GM06990 (cell line): Measurements from ENCODE around the gene FLRT1.

Experiments
- DNase-seq: peaks from one replicate; pipeline ENCODE4 v3.0.0-alpha.2; 2011; ENCODE audit not compliant: insufficient read length; ENCODE audit errors: extremely low read depth
- H3K27me3 ChIP-seq: replicated peaks from 2 replicates; pipeline ENCODE4 v1.6.0; 2011; ENCODE audit warnings: low read length; ENCODE audit not compliant: control insufficient read depth, insufficient read depth
- H3K36me3 ChIP-seq: 2 replicates; pipeline ENCODE4 v1.5.1; 2011; ENCODE audit warnings: low read length; ENCODE audit not compliant: control insufficient read depth, insufficient read depth
- H3K4me3 ChIP-seq: replicated peaks from 2 replicates; pipeline ENCODE4 v1.5.1; 2011; ENCODE audit warnings: low read depth, mild to moderate bottlenecking, control low read depth, low read length
- CTCF ChIP-seq: IDR thresholded peaks from 2 replicates; pipeline ENCODE4 v1.5.1; 2011; ENCODE audit warnings: low read length, control low read depth, mild to moderate bottlenecking, inconsistent platforms; ENCODE audit not compliant: insufficient read depth, poor library complexity, severe bottlenecking

The FLRT1 gene

DNA sequence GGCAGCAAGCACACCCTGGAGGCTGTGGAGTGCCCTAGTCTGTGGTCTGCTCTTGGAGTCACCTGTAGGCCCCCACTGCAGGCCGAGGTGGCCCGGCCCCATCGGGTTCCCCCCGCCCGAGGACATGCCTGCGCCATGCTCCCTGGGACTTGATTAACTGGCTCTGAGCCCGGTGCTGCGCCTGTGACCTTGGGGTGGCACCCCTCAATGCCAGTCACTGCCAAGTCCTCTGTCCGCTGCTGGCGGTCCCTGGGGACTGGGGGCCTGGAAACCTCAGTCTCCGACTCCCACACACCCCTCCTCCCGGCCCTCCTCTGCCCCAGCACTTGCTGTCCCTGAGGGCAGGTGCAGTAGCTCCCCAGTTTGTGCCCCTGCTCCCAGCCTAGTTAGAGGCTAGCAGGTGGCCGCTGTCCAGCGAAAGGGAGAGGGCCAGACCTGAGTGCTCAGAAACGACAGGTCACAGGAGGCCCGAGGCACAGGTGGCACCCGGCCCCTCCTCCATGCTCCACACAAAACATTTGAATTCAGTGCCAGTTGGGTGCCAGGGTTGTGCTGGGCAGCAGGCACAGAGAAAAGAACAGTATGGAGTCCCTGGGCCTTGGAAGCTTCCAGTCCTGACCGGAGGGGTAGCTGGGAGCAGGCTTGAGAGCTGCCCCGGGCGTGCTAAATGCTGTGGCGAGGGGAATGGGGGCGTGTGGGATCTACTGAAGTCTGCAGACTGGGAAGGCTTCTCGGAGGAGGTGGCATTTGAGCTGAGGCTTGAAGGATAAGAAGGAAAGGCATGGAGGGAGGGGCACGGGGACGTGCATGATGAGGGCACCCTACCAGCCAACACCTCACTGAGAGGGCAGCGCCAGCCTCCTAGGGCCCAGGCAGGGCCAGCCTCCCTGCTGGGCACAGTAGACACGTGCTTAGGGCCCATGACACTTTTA, 16.4 kb upstream of the FLRT1 start:
- H3K27me3 ChIP-seq = no peaks in the 10 kb centered on the region; the same call in 1 of the 2 replicates
- TF ChIP-seq CTCF = no peak

DNA sequence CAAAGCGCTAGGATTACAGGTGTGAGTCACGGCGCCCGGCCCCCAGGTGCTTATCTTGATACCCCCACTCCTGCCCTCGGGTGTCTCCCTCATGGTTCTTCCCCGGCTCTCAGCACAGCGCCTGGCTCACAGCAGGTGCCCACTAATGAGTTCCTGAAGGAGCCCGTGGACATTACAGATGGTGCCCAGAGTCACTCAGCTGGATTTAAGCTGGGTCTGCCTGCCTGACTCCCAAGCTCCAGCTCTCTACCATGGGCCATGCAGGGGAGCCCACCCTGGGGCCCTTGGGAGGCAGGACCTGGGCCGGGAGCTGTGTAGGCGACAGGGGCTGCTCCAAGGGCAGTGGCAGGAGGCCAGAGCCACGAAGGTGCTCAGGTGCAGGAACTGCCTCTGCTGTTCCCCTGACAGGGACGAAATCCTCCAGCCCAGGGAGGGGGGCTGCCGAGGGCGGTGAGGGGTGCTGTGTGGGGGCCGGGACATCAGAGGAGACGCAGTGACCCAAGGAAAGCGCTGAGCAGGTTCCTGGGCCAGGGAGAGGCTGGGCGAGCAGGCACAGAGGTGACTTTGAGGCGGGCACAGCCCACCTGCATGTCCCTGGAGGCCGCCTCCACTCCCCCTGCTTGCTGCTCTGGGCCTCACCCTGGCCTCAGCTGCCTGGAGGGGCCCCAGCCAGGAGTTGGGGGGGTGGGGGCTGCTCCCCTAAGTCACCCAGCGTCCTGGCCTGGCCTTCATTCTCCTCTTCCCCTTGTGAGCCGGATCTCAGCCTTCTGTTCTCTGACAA, 14.6 kb upstream of the FLRT1 start:
- Histone ChIP-seq H3K27me3 (no peaks in the 10 kb centered on the region; the same call in 1 of the 2 replicates), H3K4me3 (no peak overlapping the region), H3K36me3 (no peaks in the 10 kb centered on the region)
- TF ChIP-seq CTCF = no peak
- no peak for DNase-seq

More for the DNA sequence above, 16.4 kb upstream of the FLRT1 start:
- no peak for DNase-seq
- Histone ChIP-seq H3K4me3 (no peak overlapping the region), H3K36me3 (no peaks in the 10 kb centered on the region)

- Histone ChIP-seq H3K27me3 (no peaks in the 10 kb centered on the region), H3K4me3 (no peak overlapping the region), H3K36me3 (no peaks in the 10 kb centered on the region)
- peak; percentile 45 for DNase-seq
- TF ChIP-seq CTCF = no peak
Observed at GRCh38 chr11:64021757-64022093, 14.0 kb upstream of the FLRT1 start.

DNA sequence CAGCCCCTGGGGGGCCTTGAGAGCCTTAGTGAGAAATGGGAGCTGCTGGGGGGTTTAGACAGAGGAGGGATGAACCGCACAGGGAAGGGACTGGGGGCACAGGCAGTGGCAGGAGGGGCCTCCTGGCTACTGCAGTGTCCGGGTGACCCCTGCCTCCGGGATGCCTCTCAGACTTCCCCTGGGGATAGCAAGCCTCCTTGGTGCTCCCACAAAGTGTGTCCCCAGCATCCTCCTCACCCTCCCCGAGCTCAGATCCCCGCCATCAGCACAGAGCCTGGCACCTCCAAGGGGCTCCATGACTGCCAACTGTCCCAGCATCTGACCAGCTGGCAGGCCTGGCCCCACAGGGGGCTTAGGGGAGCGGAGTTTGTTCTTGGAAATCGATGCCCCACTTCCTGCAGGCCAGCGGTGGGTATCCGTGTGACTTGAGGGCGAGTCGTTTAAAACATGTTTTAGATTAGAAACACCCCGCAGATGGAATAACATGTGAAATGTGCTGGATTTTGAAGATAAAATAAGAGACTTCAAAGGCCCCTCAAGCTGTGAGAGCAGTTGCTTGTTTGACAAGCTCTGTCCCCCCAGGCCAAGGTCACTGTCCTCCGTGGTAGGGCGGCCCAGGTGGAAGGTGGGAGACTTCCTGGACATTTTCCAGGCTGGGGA, 13.5 kb upstream of the FLRT1 start:
- H3K27me3 ChIP-seq = no peaks in the 10 kb centered on the region
- no peak for DNase-seq
- H3K4me3 ChIP-seq = no peak overlapping the region
- no peaks in the 10 kb centered on the region for H3K36me3 ChIP-seq
- TF ChIP-seq CTCF = no peak

- H3K36me3 ChIP-seq = no peaks in the 10 kb centered on the region
- H3K27me3 ChIP-seq = no peaks in the 10 kb centered on the region; the same call in 1 of the 2 replicates
- no peak overlapping the region for H3K4me3 ChIP-seq
- TF ChIP-seq CTCF = no peak
- no peak for DNase-seq
Observed at GRCh38 chr11:64023712-64024710, 11.7 kb upstream of the FLRT1 start.
